Bronchial epithelial cell (primary cell): Measurements from ENCODE around the gene BEST3. TPM values are rescaled to one million over a fixed set of nuclear protein-coding genes. Genes with fewer than 3 reads are reported as not detected.
"Not testable (repeated sequence)": the region's sequence is repeated elsewhere in the genome, so short reads cannot be mapped to it uniquely, and the experiment has no call there.

ENCODE experiments used
- DNase-seq: peaks from one replicate; pipeline ENCODE4 v3.0.0-alpha.2; 2010; ENCODE audit warnings: low read depth
- FAIRE-seq: peaks from 2 replicates; lab custom pipeline; 2011; peaks lifted over from hg19 to GRCh38; lab: Jason Lieb, UNC
- H3K27me3 ChIP-seq: 2 replicates; pipeline ENCODE4 v1.5.1; 2011; ENCODE audit warnings: low read length; ENCODE audit not compliant: control insufficient read depth, insufficient read depth
- H3K36me3 ChIP-seq: 2 replicates; pipeline ENCODE4 v1.5.1; 2011; ENCODE audit warnings: low read length; ENCODE audit not compliant: control insufficient read depth, insufficient read depth
- H3K4me3 ChIP-seq: 2 replicates; pipeline ENCODE4 v1.5.1; 2011; ENCODE audit warnings: mild to moderate bottlenecking, low read depth, low read length, control low read depth
- CTCF ChIP-seq: IDR thresholded peaks from 2 replicates; pipeline ENCODE4 v1.5.1; 2011; ENCODE audit warnings: mild to moderate bottlenecking, moderate library complexity, low read length, control low read depth, inconsistent platforms; ENCODE audit not compliant: insufficient read depth, severe bottlenecking
- total RNA-seq: library from RNA; depleted of rRNA; stranded (reverse); fragments of >200 nt; gene quantifications from 2 replicates; pipeline ENCODE4 v1.2.1, GENCODE V29; 2014

The BEST3 gene
- total RNA-seq, 1 donor from 2014 or later, result not detected

GRCh38 chr12:69672195-69672594 lies 26.9 kb downstream of the BEST3 start:
- TF ChIP-seq CTCF, result no peak
- no peak for FAIRE-seq
- DNase-seq, result no peak
- no peak overlapping the region for H3K4me3 ChIP-seq
- no peaks in the 10 kb centered on the region for H3K36me3 ChIP-seq
- no peaks in the 10 kb centered on the region for H3K27me3 ChIP-seq

- TF ChIP-seq CTCF, result no peak
- no peak overlapping the region for H3K4me3 ChIP-seq
- no peak for DNase-seq
- no peaks in the 10 kb centered on the region for H3K27me3 ChIP-seq
- H3K36me3 ChIP-seq, result no peaks in the 10 kb centered on the region
- FAIRE-seq, result no peak
Observed at GRCh38 chr12:69671597-69671996, 27.5 kb downstream of the BEST3 start.

GRCh38 chr12:69666798-69667197 lies 32.3 kb downstream of the BEST3 start:
- no peak for DNase-seq
- H3K27me3 ChIP-seq, result no peaks in the 10 kb centered on the region
- H3K36me3 ChIP-seq, result no peaks in the 10 kb centered on the region
- no peak for FAIRE-seq
- TF ChIP-seq CTCF, result no peak
- H3K4me3 ChIP-seq, result no peak overlapping the region

GRCh38 chr12:69664930-69665377 lies 34.1 kb downstream of the BEST3 start:
- H3K36me3 ChIP-seq, FAIRE-seq, H3K4me3 ChIP-seq, H3K27me3 ChIP-seq, DNase-seq: not testable (repeated sequence)

- DNase-seq, result no peak
- no peak overlapping the region for H3K4me3 ChIP-seq
- no peak for TF ChIP-seq CTCF
- no peak for FAIRE-seq
- H3K36me3 ChIP-seq, result no peaks in the 10 kb centered on the region
- no peaks in the 10 kb centered on the region for H3K27me3 ChIP-seq
Observed at GRCh38 chr12:69663726-69664125, 35.4 kb downstream of the BEST3 start.

GRCh38 chr12:69662764-69663163 lies 36.3 kb downstream of the BEST3 start:
- no peaks in the 10 kb centered on the region for H3K27me3 ChIP-seq

More at GRCh38 chr12:69662764-69663163, 36.3 kb downstream of the BEST3 start:
- Histone ChIP-seq H3K36me3 (no peaks in the 10 kb centered on the region), H3K4me3 (no peak overlapping the region)
- DNase-seq, result no peak
- TF ChIP-seq CTCF, result no peak
- FAIRE-seq, result no peak
